Muscle of back (tissue), 11 donors: ENCODE results near the gene PLA2R1. TPM values are rescaled to one million over a fixed set of nuclear protein-coding genes. Genes with fewer than 3 reads are reported as not detected.

ENCODE experiments used
- DNase-seq, 3 donors: peaks; one replicate each; pipeline versions ENCODE4 v3.0.0 to v3.0.0-alpha.2; 2013
- polyA plus RNA-seq, 10 donors: library from polyadenylated mRNA; unstranded; fragments of 120-200 nt; gene quantifications; one replicate each; pipeline ENCODE4 v1.2.1, GENCODE V29; 2013; ENCODE audit not compliant: insufficient read length in 10 of 10

Gene PLA2R1
- polyA plus RNA-seq, 10 donors = 1.2 to 3.9 (median 1.8) TPM

DNA sequence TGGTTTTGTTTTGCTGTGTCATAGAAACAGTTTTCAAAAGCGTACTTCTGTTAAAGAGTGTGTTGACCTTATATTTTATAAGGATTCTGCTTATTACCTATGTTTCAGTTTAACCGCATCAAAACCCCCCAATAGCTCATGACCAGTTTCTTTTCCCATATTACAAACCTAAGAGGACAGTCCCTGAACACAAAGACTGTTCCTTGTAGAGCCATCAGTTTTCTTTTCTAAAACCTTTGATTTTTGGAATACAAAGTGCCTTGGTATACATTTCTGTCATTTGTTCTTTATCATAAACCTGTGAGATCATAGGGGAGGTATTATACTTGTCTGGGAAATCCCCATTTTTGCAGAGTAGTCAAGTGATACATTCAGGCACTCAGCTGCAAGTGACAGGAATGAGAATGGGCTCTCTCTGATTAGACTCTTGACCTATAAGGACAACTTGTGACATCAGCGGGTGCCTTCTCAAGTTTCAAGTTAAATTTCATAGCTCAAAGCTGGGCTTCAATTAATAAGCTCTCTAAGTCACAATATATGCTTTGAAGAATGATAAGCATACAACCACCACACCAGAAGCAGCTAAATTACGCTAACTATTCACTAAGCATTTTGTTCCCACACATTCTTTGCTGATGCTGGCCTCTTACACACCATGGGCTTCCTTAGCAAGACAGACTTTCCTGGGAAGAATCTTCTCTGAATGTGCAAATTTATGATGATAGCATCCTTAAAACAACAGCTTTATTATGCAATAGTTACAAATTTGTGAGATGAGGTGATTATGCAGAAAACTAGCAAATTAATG is 167.0 kb downstream of the PLA2R1 start:
- DNase-seq = no peak

DNA sequence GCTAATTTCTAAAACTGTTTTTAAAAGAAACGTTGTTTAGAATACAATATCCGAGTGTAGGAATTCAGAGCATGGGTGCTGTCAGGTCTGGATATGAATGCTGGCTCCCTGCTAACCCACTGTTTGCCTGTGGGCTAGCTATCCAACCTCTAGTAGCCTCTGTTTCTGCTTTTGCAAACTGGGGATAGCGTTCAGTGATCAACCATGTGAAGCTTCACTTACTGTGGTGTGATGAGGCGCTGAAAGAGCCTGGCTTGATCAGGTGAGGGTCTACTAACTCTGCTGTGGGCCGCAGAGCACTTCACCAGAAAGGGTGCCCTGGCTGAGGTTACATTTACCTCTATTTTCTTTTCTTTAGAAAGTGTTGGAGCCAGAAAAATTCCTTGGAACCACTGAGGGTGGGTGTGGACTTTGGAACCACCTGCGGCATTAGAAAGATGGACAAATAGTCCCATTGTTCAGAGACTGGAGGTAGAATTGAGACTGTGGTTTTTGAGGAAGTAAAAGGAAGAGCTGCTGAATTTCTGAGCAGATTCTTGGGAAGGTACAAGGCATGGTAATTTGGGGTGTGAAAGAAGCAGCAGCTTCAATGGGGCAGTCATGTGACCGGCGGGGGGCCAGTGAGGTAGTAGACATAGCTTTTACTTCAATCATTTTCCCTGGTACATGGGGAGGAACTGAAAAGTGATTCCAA is 168.1 kb downstream of the PLA2R1 start:
- no peak for DNase-seq

- no peak for DNase-seq
Measured at GRCh38 chr2:159892990-159893810, 169.2 kb downstream of the PLA2R1 start.

- DNase-seq = peak in 1 of 3 donors; percentile 45
Measured at GRCh38 chr2:159891917-159892730, 170.3 kb downstream of the PLA2R1 start.

DNA sequence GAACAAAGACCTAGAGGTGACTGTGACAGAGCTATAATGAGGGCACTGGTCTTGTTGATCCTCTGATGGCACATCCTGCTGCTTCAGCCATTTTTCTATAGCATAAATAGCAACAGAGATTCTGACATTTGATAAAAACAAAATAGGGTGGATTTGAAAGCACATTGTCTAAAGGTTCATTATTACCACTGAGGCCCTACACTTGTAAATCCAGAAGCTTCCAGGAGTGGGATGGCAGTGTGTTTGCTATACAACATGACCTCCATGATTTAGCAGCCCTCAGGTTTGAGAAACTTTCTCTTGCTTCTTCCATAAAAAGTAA is 171.2 kb downstream of the PLA2R1 start:
- no peak for DNase-seq

DNA sequence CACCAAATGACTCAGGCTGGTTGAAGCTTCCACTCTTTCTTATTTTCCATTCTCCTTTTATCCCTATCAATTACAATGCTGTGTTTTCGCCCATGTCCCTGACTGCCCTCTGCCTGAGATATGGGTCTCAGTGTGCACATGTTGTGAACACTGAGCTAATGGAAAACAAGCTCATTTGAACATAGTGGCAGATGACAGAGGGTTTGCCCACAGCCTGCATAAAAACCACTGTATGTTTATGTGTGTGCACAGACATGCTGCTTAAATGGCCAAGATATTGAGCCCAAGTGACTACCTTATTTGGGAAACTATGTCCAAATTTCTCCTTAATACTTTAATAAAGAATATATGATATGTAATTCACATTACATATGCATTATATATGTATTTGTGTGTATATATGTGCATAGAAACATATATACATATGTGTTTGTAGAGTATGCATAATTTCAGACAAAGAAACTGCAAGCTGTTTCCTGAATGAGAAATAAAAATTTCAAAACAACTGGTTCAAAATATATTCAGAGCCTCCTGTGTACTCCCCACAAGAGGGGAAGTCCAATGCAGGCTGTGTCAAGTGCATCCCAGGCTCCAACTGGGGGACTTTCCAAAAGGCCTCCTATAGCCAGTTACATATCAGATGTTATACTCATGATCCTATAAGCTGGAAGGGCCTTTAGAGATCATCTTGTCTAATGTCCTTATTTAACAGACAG is 171.7 kb downstream of the PLA2R1 start:
- no peak for DNase-seq

GRCh38 chr2:159882130-159882745 is 180.2 kb downstream of the PLA2R1 start:
- DNase-seq = no peak

Other genes with a start within 250 kb of the PLA2R1 start
- 1 to 10 TPM in 2 of 10 donors, under 1 TPM in 8; 0.19 to 2.0 (median 0.67) TPM for gene LY75, start 157.9 kb downstream of the PLA2R1 start, polyA plus RNA-seq
- 10 to 100 TPM; 31.8 to 71.6 (median 44.8) TPM for gene ITGB6, start 137.7 kb upstream of the PLA2R1 start, polyA plus RNA-seq